CD4-positive, alpha-beta T cell treated with Interleukin-17A for 4 hours (primary cell): ENCODE measurements around the gene SEMA5A.

ENCODE experiments used
- DNase-seq: peaks from one replicate; pipeline ENCODE4 v3.0.0-alpha.2; 2020; ENCODE audit warnings: mixed read lengths

SEMA5A gene

DNA sequence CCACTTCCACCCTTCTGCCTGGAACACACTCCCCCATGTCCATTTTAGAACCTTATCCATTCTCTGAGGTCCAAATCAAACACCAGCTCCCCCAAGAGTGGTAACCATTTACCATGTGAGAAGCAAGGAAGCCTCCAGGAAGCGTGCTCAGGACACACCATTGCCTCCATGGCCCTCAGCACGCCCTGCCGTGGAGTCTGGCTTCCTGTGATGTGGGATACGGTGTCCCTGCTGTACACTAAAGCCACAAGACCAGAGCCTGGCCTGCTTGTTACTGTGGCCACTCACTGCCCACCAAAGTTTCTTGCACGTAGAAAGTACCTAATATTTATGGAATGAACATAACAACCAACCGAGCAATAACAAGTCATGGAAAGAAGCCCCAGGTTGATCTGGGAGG is 151.7 kb downstream of the SEMA5A start:
- no peak for DNase-seq

DNA sequence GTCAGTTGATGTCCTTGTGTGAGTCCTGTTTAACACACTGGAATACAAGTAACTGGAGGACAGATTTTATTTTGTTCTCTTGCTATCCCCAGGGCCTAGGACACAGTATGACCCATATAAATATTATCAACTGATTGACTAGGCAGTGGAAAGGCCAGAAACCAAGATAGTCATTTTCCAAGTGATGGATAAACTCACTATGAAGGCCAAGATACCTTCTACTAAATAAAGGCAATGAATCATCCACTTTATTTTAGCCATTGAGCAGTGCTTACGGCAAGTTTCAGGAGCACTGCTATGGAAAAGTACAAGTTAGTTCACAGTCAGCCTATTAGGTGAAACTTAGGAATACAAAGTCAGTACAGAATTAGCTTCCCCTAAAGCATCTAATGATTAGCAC is 153.2 kb downstream of the SEMA5A start:
- no peak for DNase-seq

DNA sequence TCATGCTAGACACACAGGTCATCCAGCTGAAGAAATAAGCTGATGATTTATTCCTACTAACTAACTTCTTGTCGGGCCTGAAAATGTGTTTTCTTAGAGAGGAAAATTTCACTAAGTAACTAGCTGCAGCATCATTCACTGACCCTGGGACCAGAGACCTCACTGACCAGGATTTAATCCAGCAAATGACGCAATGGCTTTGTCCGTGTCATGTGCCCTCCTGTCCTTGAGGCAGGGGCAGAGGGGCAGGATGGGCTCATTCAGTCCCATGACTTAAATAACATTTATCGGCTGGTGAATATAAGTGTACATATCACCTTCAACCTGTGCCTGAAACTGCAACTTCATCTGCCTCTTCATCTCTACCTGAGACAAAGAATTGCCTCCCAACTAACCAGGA is 154.8 kb downstream of the SEMA5A start:
- no peak for DNase-seq

DNA sequence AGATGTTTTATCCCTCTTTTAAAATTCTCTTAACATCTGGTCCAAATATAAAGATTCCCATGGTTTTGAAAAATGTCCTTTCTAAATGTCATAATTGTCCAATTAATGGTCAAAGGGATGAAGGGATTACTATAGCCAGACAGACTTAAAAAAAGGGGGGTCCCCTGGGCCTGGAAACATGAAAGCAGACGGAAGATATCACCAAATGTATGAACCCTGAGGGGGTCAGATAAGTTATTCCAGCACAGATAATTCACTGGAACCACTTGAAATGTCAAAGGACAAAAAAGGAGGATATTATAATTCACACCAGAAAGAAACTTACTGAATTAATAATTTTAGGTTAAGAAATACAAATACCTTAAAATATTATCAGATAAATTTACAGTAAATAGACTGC is 155.8 kb downstream of the SEMA5A start:
- DNase-seq = no peak

DNA sequence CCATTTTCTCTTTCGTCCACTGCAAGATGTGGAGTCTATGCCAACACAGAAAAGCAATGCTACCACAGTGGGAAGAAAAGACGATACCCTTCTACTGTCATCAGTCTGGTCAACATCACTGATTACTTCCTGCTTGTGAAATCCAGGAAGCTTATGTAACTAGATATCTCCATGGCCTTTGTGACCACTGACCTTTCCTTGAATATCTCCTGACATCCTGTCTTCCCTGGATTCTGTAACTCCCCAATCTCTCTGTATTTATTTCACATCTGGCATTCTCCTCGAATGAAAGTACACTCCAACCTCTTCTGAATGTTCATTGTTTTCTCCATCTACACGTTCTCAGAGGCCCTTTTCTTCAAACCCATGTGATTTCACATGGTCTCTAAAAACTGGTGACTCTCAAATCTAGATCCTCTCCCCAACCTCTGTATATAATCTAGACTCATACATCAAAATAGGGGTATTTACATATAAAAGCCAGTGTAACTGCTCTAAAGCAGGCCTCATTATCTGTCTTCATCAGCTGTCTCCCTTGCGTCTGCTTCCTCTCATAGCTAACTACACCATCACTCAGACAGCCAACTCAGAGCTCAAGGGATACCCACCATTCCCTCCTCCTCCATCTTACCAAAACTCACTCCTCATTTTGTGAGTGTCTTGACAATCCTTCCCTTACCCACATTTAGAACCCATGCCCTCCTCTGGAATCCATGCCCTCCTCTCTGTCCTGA is 156.8 kb downstream of the SEMA5A start:
- no peak for DNase-seq

DNA sequence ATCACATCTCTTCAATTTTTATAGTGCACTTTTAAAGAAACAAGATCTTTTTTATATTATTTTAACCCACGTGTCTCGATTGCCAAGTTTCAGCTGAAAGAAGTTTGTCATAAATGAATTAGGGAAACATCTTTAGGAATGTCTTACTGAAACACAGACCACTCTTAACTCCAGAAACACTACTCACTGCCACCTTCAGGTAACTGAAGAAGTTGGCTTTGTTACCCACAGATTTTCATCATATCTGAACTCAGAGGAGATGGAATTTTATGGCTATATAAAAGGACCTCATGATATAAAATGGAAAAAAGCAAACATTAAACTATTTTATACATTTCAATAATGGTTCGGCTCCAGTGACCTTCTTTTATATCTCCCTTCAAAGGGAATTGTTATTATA is 158.0 kb downstream of the SEMA5A start:
- no peak for DNase-seq

DNA sequence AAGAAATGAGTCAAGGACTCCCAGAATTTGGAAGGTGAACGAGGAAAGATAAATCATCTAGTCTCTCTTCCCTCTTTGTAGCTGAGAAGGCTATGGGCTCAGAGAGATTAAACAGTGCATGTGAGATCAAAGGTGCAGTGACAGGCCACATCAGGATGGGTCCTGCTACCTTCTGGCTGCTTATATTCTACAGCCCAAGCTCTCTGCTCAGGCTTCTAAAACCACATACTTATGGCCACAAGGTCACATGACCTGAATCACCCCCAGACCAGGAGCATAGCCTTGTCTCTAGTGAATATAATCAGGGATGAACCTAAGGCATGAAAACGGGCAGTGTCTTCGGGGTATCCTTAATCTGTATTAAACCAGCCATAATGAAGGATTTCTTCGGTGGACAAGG is 158.9 kb downstream of the SEMA5A start:
- DNase-seq = no peak

DNA sequence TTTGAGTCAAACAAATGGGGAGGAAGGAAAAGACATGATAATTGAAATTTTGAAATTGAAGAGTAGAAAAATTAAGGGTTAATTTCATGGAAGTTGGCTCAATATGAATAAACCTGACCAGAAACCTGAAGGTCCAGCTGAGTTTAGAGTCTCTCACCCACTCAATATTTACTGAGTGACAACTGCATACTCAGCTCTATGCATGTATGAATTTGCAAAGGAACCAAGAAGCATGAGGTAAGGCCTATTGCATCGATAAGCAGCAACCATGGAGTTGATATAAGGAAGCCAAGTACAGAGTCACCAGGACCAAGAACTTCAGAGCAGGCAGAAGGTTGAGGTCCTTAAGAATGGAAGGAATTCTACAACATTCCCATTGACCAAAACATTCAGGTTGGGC is 163.4 kb downstream of the SEMA5A start:
- no peak for DNase-seq

DNA sequence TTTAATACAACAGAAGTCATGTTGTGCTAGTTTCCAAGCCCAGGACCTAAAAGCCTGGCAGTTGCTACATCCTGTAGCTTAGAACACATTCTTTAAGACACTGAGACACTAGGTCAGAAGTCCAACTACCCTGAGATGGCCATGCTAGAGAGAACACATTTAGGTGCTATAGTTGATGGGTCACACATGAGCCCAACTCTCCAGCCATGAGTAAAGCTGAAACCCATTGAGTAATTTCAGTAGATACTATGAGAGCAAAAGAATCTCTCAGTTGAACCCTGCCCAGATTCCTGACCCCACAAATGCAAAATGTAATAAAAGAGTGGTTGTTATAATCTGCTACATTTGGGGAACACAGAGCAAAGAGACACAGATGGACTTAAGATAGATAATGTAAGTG is 164.4 kb downstream of the SEMA5A start:
- DNase-seq = no peak

DNA sequence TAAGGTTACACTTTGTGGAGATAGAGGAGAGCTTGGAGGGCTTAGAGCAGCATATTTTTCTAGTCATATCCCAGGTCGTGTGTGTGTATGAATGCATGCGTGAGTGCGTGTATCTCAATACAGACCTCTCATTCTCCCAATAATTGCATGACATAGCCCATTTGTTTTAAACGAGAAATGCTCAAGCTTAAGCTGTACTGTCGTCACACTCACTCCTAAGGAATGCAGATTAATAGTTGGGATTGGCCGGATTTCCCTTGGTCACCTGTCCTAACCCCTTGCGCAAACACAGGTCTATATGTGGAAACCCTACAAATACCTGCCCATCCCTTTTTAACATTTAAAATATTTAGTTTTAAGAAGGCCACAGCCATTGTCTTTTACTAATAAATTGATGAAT is 165.8 kb downstream of the SEMA5A start:
- no peak for DNase-seq

DNA sequence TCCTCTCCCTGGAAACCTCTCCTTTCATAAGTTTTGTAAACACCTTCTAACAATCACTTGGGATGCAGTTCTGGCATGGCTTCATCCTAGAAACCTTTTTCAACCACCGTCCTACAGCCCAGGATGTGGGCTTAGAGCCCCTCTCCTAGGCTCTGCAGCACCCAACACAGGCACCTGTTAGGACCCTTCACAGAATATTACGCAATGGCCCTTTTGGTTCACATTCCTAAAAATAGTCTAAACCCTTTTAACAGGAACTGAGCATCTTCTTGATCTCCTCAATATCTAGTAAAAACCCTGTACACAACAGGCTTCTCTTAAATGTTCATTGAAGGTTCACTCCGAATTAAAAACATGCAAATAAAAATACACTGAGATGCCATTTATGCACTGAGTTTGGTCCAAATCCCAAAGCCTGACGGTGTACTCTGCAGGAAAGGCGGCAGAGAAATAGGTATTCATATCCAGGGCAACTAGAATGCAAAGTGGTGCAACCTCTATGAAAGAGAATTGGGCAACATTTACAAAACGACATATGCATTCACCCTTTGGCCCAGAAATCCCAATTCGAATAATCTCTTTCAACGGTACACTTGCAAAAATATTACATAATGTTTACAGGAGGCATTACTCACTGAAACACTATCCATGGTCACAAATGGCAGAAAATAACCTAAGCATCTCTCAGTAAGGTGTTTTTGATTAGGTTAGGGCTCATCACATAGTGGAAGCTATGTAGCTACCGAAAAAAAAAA is 169.3 kb downstream of the SEMA5A start:
- DNase-seq = no peak

DNA sequence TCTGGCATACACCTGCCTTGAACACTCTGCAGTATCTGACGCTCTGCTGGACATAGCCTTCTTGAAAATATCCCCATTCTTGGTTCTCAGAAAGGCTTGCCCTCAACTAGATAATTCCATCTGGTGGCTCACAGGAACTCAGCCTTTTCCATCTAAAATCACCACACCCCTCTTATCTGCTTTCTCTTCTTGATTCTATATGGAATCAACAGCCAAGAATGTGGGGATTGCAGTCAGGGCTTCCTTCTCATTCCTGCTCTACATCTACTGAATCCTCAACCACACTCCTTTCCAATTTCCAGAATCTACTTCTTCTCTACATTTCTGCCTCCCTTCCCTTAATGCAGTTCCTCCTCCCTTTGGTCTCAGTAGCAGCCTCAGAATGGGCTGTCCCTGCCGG is 170.1 kb downstream of the SEMA5A start:
- DNase-seq = no peak

DNA sequence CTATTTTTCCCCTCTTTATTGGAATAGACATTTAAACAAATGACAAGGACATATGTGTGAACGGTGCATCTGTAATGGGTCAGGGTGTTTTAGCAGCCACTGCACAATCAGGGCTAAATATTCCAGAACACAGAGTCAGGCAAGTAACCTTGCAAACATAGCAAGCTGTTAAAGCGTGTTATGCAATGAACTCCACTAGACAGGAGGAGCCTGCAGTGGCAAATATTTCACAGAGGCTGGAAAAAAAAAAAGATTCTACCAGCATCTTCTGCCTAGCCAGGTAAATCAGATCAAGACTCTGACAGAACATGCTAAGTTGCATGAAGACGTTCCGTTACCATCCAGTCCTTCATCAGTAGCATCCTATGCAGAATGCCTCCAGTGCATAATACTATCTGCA is 171.8 kb downstream of the SEMA5A start:
- no peak for DNase-seq

DNA sequence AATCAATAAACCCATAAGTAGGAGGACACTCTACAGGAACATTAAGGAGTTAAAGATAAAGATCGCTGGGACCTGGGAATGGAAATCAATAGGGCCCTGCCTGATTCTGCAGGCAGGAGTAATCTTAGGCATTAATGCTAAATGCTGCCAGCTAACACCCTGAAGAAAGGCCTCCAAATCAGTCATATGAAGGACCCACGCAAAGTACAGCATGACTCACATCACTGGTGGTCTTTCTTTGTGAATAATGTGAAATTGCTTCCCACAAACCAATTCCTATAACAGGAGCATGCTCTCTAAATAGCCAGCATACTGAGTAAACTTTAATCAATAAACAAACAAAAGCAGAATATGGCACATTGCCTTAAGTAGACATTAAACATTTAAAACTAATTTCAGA is 172.3 kb downstream of the SEMA5A start:
- DNase-seq = no peak

DNA sequence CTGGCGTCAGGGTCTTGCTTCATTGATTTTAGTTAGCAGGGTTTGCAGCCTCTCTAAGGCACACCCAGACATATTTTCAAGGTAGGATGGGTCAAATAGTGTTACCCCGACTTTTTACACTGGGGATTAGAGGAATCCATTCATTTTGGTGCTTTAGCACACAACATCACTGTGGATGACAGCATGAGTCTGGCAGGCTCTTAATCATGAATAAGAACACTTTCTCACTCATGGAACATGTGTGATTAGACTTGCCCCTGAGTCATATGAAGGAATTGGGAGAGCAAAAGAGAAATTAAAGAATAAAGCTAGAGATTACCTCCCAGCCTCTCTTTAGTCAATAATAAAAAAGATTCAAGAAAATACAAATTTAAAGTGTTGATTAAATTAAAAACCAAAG is 175.6 kb downstream of the SEMA5A start:
- DNase-seq = no peak

DNA sequence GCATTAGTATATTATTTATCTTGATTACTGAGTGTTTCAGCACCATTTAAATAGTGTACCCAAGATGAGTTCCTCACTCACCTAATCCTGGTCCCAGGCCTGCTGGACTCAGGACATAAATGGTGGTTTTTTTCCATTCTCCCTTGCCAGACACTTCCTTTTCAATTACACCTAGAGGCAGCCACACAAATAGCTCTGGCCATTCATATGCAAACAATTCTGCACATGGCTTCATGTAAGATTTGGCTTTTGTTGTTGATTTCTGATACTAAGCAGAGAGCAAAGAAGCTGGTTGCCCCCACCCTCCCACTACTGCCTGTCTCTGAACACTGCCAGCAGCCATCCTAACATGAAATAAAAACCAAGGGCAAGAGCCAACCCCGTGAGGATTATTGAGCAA is 180.4 kb downstream of the SEMA5A start:
- no peak for DNase-seq

DNA sequence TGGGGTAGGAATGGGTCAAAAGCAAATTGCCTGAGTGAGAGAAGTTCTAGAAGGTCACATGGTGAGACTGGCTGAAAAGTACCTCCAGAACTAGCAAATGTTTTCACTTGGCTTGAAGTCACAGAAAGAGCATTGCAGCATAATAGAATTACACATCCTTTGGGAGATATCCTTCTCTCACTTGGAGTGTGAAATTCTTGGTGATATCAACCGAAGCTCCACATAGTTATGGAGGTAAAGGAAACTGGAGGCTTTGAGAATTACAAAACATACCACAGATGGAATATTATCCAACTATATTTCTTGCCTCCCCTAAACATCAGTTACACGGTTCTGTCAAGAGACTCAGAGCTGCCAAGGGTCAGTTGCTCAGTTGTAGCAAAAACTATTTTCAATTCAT is 182.4 kb downstream of the SEMA5A start:
- no peak for DNase-seq

DNA sequence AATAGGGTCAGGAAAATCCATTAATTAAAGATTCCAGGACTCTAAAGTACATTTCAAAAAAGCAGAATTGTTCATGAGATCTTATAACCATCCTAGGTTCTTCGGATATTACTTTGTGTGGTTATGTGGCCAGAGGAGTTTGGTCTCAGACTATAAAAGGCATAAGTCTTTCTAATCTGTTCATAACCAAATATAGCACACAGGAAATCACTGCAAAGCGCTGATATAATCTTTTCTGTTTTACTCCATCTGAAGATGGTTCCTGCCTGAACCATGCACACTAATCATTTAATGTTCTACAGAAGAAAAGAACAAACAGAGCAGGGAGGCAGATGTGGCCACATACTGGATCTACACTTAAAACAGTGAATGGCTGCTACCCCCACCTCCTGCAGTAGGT is 182.8 kb downstream of the SEMA5A start:
- no peak for DNase-seq

DNA sequence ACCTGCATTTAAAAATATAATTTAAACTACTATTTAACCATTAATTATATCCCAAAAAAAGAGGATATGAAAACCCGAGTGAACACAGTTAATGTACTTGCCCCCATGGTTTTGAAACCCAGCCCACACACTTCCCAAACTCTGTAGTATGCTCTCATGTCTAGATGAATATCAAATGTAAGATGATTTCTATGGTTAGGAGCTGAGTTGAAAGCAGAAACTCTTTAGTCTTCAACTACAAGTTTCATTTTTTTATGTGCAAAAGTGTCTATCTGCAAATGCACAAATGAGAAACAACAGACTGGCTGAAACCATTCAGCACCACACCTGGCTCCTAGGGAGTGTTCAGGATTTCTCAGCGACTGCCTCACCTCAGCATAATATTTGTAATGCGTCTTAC is 183.3 kb downstream of the SEMA5A start:
- no peak for DNase-seq

DNA sequence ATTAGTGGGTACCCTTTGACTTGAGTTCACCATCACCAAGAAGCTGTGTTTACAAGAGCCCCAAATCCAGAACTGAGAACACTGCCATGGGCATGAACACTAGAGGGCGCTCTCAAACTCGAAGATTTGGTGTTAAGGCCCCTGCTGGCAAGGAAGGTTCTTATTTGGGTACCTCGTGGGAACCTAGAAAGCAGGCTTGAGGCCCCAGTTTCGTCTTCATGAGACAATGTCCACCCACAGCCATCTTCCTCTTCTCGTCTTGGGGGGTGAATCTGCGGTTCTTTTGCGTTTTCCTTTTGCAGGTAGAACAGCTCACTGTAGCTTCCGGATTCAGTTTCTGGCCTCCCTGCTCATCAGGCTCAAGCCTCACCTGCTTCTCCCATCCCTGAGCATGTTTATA is 184.0 kb downstream of the SEMA5A start:
- peak; percentile 45 for DNase-seq

DNA sequence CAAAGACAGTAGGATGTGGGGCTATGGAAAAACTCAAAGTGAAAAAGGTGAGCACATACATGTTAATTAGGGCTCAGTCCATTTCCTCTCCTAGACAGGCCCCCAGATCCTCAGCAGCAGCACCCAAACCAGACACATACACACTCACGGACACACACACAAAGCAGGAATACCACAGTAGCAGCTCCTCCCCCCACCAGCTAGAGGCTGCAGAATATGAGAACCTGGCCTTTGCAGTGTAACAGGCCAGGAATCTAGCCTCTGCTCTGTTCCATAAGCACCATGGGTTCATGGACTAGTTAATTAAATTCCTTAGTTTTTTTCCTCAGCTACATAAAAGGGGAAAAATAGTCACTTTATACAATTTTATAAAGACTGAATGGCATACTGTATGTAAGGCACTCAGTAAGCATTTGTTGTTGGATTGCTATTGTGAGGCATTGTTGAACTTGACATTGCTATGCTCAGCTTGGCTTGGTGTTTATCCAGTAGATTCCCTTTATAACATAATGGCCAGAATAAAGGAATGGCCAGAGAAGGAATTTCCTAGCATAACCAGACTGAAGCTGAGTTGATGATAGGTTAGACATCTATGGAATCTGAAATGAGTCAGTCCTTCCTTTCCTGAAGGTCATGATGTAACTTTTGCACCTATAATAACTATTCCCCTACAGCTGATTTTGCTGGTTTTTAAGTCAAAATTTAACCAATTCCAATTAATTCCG is 186.8 kb downstream of the SEMA5A start:
- no peak for DNase-seq

DNA sequence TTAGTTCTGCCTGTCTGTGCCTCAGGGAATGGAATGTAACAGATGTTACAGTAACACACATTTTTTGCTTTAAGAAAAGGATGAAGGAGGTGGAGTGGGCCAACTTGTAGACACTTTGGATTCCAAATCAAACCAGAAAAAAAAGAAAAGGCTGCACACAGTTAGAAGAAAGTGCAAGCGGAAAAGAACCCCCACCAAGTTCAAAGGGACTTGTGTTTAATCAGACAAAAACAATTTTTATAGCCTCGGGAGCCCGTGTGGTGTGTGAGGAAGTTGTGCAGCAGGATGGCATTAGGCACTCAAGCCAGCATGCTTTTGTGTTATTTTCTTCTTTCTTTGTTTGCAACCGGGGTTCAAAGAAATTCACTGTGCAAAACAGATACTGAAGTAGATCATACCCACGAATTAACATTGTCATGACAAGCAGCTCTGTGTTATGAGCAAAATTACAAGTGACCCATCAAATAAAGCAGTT is 189.5 kb downstream of the SEMA5A start:
- no peak for DNase-seq

DNA sequence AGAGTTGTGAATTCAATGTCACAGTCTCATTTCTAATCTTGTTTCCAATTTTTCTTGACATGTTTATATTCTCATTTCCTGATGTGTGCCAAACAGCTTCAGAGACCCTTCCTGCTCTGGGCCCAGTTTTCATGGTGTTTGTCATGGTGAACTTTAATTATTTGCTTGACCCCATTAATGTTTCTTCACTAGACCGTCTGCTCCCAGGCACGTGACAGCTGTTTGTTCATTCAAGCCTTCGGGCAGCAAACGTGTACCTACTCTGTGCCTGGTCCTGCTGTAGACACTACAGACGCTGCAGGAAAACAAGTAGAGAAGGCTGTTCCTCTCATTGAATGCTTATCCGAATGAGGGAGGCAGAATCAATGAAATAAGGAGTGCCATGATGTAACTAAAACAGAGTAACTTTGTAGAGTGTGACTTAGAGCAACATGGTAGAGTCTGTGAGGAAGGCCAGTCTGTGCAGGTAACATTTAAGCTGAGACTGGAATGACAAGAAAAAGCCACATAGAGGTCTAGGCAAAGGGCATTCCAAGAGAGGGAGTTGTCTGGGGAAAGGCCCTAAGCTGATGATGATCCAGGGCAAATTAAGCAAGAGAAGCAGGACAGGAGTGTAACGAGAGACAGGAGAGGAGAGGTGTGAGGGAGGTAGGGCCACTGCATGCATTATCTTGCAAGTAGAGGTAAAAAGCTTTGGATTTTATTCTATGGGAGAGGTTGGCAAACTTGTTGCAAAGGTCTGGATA is 191.4 kb downstream of the SEMA5A start:
- no peak for DNase-seq
